Suprapubic skin (tissue), 4 donors: ENCODE measurements around the gene NPM1. TPM values are rescaled to one million over a fixed set of nuclear protein-coding genes. Genes with fewer than 3 reads are reported as not detected.
"Not testable (repeated sequence)": the region's sequence is repeated elsewhere in the genome, so short reads cannot be mapped to it uniquely, and the experiment has no call there.

Experiments used
- DNase-seq, 2 donors: peaks; one replicate each; pipeline ENCODE4 v3.0.0-alpha.2; 2019; ENCODE audit warnings: low spot score in 2 of 2
- H3K27ac ChIP-seq: fragments of 200-600 bp; sonication (generic); one replicate; pipeline ENCODE4 v1.5.1; 2019
- H3K27me3 ChIP-seq: fragments of 200-600 bp; sonication (generic); one replicate; pipeline ENCODE4 v1.5.1; 2019
- H3K36me3 ChIP-seq: fragments of 200-600 bp; sonication (generic); one replicate; pipeline ENCODE4 v1.5.1; 2019
- H3K4me1 ChIP-seq: fragments of 200-600 bp; sonication (generic); one replicate; pipeline ENCODE4 v1.5.1; 2019
- H3K4me3 ChIP-seq: fragments of 200-600 bp; sonication (generic); one replicate; pipeline ENCODE4 v1.5.1; 2019; ENCODE audit warnings: mild to moderate bottlenecking
- H3K9me3 ChIP-seq: fragments of 200-600 bp; sonication (generic); one replicate; pipeline ENCODE4 v1.5.1; 2019
- EP300 ChIP-seq: sonication (generic); formaldehyde crosslinking; IDR thresholded peaks from one replicate; pipeline ENCODE4 v1.6.1; 2017; ENCODE audit warnings: antibody characterized with exemption
- POLR2A ChIP-seq, 2 donors: fragments of 450-650 bp; IDR thresholded peaks; one replicate each; pipeline ENCODE4 v1.6.1; 2017; ENCODE audit warnings: antibody characterized with exemption in 2 of 2, mild to moderate bottlenecking in 2 of 2, moderate library complexity in 2 of 2
- POLR2AphosphoS5 ChIP-seq, 3 donors: sonication (generic); formaldehyde crosslinking; IDR thresholded peaks; one replicate each; pipeline ENCODE4 v1.6.1; 2017; ENCODE audit warnings: antibody characterized with exemption in 3 of 3
- WGBS: methylation state at CpG from one replicate; pipeline ENCODE4 v1.1.5; 2018; 5-methylcytosine and 5-hydroxymethylcytosine counted together
- total RNA-seq, 4 donors: library from RNA; depleted of rRNA; stranded (reverse); fragments of >200 nt; gene quantifications; one replicate each; pipeline ENCODE4 v1.1.0, GENCODE V29; 2016
- TF ChIP-seq, protein P1 (sequence below), 2 donors: fragments of 200-600 bp in 1 of 2; fragments of 450-650 bp in 1 of 2; sonication (generic) in 1 of 2; IDR thresholded peaks; one replicate each; pipeline ENCODE4 v1.5.1; 2016 to 2019; ENCODE audit warnings: antibody characterized with exemption in 2 of 2, mild to moderate bottlenecking in 1 of 2, moderate library complexity in 1 of 2

The NPM1 gene
- total RNA-seq, 4 donors from 2014 or later = 439 to 524 (median 469) TPM

DNA sequence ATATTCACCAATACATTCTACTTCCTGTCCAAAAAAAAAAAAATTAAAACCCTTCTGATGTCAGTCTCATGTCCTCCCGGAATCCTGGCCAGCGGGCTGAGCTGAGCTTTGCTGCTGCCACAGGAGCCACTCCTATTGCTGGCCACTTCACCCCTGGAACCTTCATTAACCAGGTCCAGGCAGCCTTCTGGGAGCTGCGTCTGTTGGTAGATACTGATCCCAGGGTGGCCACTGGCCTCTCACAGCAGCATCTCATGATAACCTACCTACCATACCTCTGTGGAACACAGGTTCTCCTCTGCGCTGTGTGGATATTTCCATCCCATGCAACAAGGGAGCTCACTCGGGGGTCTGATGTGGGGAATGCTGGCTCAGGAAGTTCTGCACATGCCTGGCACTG, 21.0 kb upstream of the NPM1 start:
- DNase-seq = no peak
- WGBS = 69% methylated on average over 3 of the region's 5 CpGs
- H3K4me1 ChIP-seq = no peaks in the 10 kb centered on the region
- H3K9me3 ChIP-seq = no peaks in the 10 kb centered on the region
- peaks cover 19% of the 10 kb centered on the region for H3K27me3 ChIP-seq
- no peak overlapping the region for H3K27ac ChIP-seq
- H3K4me3 ChIP-seq = no peak overlapping the region
- no peak for TF ChIP-seq EP300
- TF ChIP-seq POLR2AphosphoS5 (IDR thresholded peaks at IDR 0.05) = no peak
- TF ChIP-seq POLR2A (IDR thresholded peaks at IDR 0.05) = no peak
- TF ChIP-seq, protein P1, sequence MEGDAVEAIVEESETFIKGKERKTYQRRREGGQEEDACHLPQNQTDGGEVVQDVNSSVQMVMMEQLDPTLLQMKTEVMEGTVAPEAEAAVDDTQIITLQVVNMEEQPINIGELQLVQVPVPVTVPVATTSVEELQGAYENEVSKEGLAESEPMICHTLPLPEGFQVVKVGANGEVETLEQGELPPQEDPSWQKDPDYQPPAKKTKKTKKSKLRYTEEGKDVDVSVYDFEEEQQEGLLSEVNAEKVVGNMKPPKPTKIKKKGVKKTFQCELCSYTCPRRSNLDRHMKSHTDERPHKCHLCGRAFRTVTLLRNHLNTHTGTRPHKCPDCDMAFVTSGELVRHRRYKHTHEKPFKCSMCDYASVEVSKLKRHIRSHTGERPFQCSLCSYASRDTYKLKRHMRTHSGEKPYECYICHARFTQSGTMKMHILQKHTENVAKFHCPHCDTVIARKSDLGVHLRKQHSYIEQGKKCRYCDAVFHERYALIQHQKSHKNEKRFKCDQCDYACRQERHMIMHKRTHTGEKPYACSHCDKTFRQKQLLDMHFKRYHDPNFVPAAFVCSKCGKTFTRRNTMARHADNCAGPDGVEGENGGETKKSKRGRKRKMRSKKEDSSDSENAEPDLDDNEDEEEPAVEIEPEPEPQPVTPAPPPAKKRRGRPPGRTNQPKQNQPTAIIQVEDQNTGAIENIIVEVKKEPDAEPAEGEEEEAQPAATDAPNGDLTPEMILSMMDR (IDR thresholded peaks at IDR 0.05) = no peak
- no peaks in the 10 kb centered on the region for H3K36me3 ChIP-seq

DNA sequence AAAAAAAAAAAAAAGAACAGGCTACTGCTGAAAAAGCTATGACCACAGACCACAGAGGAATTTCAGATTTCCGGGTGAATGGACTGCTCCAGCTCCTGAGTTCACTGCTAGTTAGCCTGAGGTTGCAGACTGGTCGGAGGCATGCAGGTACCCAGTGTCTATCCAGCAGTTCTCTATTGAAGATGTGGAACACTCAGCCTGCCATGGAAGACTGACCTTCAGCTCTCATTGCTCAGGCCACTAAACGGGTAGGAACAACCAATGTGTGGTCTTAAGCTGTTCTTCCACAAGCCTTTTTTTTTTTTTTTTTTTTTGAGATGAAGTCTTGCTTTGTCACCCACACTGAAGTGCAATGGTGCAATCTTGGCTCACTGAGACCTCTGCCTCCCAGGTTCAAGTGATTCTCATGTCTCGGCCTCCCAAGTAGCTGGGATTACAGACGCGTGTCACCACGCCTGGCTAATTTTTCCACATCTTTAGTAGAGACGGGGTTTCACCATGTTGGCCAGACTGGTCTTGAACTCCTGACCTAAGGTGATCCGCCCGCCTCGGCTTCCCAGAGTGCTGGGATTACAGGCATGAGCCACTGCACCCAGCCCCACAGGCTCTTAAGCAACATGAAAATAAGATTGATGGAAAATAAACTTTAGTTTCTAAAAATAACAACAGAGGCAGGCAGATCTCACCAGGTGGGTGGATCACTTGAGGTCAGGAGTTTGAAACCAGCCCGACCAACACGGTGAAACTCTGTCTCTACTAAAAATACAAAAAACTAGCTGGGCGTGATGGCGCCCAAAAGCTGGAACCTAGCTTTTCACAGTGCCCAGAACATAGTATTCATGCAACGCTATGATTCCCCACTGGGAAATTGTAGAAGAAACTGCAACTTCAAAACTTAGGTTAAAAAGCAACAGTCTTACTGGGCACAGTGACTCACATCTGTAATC, 20.0 kb upstream of the NPM1 start:
- Histone ChIP-seq H3K36me3 (no peaks in the 10 kb centered on the region), H3K27me3 (peaks cover 19% of the 10 kb centered on the region), H3K27ac (no peak overlapping the region), H3K4me3 (no peak overlapping the region), H3K4me1 (no peaks in the 10 kb centered on the region), H3K9me3 (no peaks in the 10 kb centered on the region)
- TF ChIP-seq, protein P1 (IDR thresholded peaks at IDR 0.05) = no peak
- TF ChIP-seq POLR2A (IDR thresholded peaks at IDR 0.05) (no peak), EP300 (no peak), POLR2AphosphoS5 (IDR thresholded peaks at IDR 0.05) (no peak)
- WGBS = 84% methylated on average over 16 of the region's 16 CpGs
- no peak for DNase-seq

DNA sequence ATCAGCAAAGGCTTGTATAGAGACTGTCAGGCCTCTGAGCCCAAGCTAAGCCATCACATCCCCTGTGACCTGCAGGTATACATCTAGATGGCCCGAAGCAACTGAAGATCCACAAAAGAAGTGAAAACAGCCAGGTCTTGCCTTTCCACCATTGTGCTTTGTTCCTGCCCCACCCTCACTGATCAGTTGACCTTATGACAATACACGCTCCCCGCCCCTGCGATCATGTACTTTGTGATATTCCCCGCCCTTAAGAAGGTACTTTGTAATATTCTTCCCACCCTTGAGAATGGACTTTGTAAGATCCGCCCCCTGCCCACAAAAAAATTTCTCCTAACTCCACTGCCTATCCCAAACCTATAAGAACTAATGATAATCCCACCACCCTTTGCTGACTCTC, 18.6 kb upstream of the NPM1 start:
- TF ChIP-seq, protein P1 (IDR thresholded peaks at IDR 0.05) = no peak
- TF ChIP-seq EP300 (no peak), POLR2AphosphoS5 (IDR thresholded peaks at IDR 0.05) (no peak), POLR2A (IDR thresholded peaks at IDR 0.05) (no peak)
- no peak for DNase-seq
- no peak overlapping the region for H3K27ac ChIP-seq
- 92% methylated on average over 6 of the region's 6 CpGs for whole genome bisulfite sequencing
- H3K27me3 ChIP-seq = peaks cover 19% of the 10 kb centered on the region
- H3K36me3 ChIP-seq = no peaks in the 10 kb centered on the region
- no peak overlapping the region for H3K4me3 ChIP-seq
- H3K4me1 ChIP-seq = no peaks in the 10 kb centered on the region
- no peaks in the 10 kb centered on the region for H3K9me3 ChIP-seq

DNA sequence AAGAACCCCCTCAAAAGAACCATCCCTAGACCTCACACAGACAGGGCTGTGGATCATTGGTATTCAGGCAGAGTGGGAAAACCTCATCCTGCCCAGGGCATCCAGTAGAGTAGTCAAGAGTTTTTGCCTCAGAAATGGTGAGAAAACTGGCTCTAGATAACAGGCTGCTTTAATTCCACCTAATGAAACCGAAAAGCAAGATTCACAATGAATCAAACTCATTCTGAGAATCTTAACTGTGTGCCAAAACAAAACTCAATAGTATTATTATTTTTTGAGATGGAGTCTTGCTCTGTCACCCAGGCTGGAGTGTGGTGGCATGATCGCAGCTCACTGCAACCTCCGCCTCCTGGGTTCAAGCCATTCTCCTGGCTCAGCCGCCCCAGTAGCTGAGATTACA, 17.8 kb upstream of the NPM1 start:
- Histone ChIP-seq H3K27ac (no peak overlapping the region), H3K27me3 (peaks cover 19% of the 10 kb centered on the region), H3K4me3 (no peak overlapping the region), H3K9me3 (no peaks in the 10 kb centered on the region), H3K36me3 (no peaks in the 10 kb centered on the region), H3K4me1 (no peaks in the 10 kb centered on the region)
- no peak for DNase-seq
- TF ChIP-seq, protein P1 (IDR thresholded peaks at IDR 0.05) = no peak
- TF ChIP-seq POLR2AphosphoS5 (IDR thresholded peaks at IDR 0.05) (no peak), EP300 (no peak)
- 94% methylated on average over 4 of the region's 4 CpGs for WGBS

DNA sequence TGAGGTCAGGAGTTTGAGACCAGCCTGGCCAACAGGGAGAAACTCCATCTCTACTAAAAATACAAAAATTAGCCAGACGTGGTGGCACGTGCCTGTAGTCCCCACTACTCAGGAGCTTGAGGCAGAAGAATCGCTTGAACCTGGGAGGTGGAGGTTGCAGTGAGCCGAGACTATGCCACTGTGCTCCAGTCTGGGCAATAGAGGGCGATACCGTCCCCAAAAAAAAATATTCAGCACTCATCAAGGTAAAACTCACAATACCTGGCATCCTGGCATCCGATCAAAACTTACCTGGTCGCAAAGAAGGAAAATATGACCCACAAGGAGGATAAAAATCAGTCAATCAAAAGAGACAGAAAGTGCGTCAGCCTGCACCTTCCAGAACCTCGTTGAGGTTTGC, 16.8 kb upstream of the NPM1 start:
- peaks cover 12% of the 10 kb centered on the region for H3K27me3 ChIP-seq
- not testable (repeated sequence) for H3K9me3 ChIP-seq, H3K4me3 ChIP-seq, H3K4me1 ChIP-seq, DNase-seq, H3K36me3 ChIP-seq, H3K27ac ChIP-seq
- 35% methylated on average over 10 of the region's 10 CpGs for WGBS
